ENCODE measurements around the gene ATXN1.
A peak's percentile ranks its signal among the peaks of the same experiment; 100 is the strongest.

Gene ATXN1

DNA sequence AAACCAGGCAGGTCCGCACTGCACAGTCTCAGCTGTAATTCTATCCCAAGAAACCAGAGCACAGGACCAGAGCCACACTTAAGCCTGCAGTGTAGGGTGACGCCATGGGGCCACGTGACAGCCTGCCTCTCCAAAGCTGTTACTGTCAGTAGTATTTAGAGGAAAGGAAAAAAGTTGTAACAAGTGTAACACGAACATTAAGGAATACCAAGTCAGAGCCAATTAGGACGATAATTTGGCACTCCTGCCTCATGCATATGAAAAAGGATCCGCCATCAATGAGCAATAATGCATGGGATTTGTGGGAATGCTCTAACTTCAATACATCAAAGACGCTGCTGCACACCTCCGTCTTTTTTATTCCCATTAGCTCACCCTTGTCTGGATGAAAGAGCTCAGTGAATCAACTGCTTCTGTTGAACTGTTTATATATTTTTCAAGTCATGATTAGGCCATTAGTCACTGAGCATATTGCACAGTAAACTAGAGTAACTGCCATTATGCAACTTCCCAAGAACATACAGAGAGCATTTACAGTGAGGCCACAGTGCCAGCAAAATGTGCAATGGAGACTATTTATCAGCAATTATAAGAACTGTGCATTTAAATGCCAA, 79.9 kb downstream of the ATXN1 start:
- no peak for DNase-seq (ENCODE audit: low read depth in 3 of 3, low spot score in 1 of 3)

DNA sequence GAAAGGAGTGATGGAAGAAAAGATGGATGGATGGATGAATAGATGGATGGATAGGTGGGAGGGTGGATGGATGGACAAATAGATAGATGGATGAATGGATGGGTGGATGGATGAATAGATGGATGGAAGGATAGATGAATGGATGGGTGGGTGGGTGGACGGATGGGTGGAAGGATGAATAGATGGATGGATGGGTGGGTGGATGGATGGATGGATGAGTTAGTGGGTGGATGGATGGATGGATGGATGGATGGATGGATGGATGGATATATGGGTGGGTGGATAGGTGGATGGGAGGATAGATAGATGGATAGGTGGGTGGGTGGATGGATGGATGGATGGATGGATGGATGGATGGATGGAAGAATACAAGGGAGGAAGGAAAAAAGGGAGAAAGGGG, 82.2 kb downstream of the ATXN1 start:
- no peak for DNase-seq (ENCODE audit: low read depth in 3 of 3, low spot score in 1 of 3)

GRCh38 chr6:16677458-16677857, 83.8 kb downstream of the ATXN1 start:
- no peak for DNase-seq (ENCODE audit: low read depth in 3 of 3, low spot score in 1 of 3)

- DNase-seq (ENCODE audit: low read depth in 3 of 3, low spot score in 1 of 3), result no peak
Measured at GRCh38 chr6:16676978-16677377, 84.3 kb downstream of the ATXN1 start.

DNA sequence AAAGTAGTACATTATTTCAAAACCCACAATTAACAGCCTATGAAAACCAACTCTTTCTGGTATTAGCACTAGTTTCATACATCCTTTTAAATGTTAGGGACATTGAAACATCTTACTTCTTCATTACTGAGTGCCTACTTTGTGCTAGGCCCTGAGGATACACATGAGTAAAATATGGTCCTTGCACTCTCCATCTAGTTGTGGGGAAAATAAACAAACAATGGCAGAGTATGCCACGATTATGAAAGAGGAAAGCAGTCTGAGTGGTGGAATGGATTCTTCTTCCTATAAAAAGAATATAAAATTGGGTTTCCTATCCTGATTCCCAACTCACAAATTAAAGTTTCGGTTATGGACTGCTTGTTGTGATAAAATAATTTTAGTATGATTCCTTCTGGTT, 84.9 kb downstream of the ATXN1 start:
- DNase-seq (ENCODE audit: low read depth in 3 of 3, low spot score in 1 of 3), result no peak

- DNase-seq (ENCODE audit: low read depth in 3 of 3, low spot score in 1 of 3), result no peak
Measured at GRCh38 chr6:16674801-16675392, 86.4 kb downstream of the ATXN1 start.

DNA sequence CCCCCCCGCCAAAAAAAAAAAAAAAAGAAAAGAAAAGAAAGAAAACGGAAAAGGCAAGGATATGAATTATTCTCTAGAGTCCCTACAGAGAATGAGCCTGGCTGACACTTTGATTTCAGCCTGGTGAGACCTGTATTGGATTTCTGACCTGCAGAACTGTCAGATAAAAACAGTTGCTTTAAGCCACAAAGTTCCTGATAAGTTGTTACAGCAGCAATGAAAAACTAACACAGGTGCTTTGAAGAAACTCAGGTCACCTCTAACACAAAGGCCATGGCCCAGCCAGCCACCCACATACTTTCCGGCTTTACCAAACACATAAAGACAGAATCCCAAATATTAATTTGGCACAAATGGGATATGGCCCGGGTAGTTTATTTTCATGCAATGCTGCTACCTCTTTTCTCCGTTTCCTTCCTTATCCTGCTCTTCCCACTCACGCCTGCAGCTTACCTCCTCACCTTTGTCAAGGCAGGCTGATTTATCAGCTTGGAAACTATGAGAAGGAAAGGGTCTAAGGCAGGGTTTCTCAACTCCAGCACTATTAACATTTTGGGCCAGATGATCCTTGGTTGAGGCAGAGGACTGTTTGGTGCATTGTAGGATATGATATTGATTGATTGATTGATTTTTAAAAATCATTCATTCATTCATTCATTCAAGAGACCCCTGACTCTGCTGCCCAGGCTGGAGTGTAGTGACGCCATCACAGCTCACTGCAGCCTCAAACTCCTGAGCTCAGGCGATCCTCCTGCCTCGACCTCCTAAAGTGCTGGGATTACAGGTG, 88.1 kb downstream of the ATXN1 start:
- no peak for DNase-seq (ENCODE audit: low read depth in 3 of 3, low spot score in 1 of 3)

DNA sequence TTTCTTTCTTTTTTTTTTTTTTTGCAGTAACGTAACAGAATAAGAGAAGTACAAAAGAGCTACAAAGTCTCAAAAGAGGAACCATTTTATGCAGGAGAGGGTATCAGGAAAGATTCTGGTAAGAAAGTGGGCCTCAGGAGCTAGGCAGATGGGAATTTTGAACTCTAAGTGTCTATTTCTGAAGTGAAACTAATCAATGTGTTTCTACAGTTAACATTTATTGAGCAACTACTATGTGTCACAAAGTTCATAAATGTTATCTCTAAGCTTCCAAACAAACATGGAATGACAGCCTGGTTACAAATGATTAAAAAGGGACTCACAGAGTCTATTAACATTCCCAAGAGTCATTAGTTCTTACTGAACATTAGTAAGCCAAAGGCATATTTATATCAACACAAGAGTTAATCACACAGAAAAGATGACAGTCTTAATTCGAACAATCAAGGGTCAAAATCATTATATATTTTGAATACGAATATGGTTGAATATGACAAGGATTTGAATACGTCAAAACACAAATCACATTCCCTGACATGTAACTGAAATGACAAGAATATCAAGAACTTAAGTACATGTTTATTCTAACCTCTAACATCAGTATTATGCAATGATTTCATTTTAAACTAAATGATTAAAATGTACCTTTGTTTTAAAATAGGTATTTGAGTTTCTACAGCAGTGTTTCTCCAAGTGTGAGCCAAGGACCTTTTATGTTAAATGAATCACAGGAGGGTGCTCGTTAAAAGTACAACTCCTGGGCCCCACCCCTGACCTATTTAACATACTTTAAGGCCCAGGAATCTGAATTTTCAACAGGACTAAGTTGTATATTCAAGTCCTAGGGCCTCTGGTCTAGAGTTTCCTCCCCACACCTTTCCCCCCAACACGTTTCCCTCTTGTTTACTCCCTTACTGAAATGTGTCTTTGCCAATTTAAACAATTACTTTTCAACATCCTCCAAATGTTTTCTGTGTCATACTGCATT, 89.7 kb downstream of the ATXN1 start:
- DNase-seq (ENCODE audit: low read depth in 3 of 3, low spot score in 1 of 3), result no peak

DNA sequence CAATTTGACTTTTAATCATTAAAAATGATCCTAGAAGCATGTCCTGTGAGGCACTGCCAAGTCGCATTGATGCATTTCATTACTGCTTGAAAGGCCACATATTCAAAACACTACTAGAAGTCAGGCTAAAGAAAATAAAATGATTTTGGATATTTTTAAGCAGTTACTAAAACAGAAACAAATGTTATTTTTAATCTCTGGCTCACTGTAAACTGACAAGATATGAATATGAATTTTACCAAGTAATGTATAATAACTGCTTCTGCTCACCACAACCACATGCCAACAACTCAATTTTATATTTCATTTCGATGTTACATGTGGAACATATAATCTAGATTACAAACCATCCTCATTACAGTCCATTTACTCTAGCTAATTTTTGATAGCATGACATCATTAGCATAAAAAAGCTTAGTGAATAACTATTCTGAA, 90.6 kb downstream of the ATXN1 start:
- DNase-seq (ENCODE audit: low read depth in 3 of 3, low spot score in 1 of 3), result no peak

DNA sequence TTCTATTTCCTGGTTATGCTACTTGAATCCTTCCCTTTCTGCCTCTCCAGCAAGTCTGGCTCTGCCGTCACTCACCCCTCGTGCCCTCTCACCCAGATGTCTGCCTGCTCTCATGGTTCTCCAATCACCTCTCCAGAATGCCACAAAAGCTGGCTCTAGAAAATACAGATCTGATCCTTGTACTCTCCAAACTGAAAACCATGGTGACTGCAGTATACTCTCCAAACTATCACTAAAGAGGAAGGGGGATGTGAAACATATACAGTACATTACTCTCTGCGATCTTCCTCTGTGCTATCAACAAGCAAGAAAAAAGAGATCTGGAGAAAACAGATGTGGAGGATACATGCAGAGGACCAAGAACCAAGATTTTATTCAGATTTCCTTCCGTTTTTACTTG, 91.1 kb downstream of the ATXN1 start:
- no peak for DNase-seq (ENCODE audit: low read depth in 3 of 3, low spot score in 1 of 3)

- peak; percentile 35 to 45 (median 35) for DNase-seq (ENCODE audit: low read depth in 3 of 3, low spot score in 1 of 3)
Measured at GRCh38 chr6:16669227-16669626, 92.0 kb downstream of the ATXN1 start.

DNA sequence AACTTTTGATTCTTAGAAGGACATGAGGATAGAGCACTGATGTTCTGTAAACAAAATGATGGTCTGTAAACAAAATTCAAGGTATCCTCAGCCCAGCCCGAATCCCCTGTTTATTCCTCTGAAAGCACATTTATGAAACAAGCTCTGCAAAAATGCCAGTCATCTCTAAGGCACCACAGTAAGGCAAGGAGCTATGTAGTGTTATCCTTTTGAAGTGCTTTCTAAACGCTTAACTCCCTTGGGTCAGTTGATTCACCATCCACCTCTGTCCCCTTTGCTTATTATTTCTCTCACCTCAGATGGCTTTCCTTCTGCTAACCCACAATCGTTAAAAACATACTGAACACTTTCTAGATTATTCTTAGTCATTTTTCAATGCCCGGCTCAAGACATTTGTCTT, 93.8 kb downstream of the ATXN1 start:
- DNase-seq (ENCODE audit: low read depth in 3 of 3, low spot score in 1 of 3), result no peak

- DNase-seq (ENCODE audit: low read depth in 3 of 3, low spot score in 1 of 3), result no peak
Measured at GRCh38 chr6:16665992-16666391, 95.3 kb downstream of the ATXN1 start.

DNA sequence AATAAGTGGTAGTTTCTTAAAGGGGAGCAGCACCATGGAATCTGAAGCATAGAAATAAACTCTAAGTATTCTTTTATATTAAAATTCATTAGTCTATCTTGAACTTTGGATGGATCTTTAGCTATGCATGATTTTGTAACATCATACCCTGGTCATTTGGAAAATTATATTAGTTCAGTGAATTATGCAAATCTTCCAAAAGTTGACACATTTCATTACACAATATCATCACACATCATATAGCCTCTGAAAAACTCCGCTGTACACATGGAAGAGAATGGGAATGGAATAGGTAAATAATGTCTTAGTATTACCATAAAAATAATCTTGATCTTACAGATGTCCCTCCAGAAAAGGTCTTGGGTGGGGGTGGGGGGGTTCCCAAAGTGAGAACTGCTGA, 96.1 kb downstream of the ATXN1 start:
- no peak for DNase-seq (ENCODE audit: low read depth in 3 of 3, low spot score in 1 of 3)

GRCh38 chr6:16663901-16664300, 97.4 kb downstream of the ATXN1 start:
- DNase-seq (ENCODE audit: low read depth in 3 of 3, low spot score in 1 of 3), result no peak

- DNase-seq (ENCODE audit: low read depth in 3 of 3, low spot score in 1 of 3), result no peak
Measured at GRCh38 chr6:16660157-16660497, 101.1 kb downstream of the ATXN1 start.

DNA sequence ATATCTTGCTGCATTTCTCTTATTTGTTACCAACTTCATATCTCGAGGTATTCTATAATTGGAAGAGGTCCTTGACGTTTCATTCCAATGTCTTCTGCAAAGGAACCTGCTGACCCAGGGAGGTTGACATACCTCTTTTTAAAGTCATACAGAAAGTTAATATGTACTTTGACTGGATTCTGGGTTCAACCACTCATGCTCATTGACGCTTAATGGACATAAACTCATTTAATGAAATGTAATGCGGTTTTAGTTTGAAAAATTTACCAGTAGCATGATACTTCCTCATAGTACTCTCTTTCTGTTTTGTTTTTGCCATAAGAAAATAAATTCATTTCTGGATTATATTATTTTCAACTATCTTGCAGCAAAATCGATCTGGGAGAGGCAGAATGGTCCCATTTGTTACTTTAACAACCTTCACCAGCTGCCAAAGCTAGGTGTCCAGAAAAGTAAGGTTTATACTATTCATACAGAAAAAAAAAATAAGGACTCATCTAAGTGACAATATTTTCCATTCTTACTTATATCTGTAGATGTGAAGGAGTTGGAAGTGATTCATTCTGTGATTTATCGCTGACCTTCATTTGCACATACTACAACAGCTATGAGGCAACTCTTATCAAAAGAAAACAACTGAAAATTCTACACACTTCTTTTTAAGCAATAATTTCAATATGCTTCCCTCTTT, 101.6 kb downstream of the ATXN1 start:
- no peak for DNase-seq (ENCODE audit: low read depth in 3 of 3, low spot score in 1 of 3)

DNA sequence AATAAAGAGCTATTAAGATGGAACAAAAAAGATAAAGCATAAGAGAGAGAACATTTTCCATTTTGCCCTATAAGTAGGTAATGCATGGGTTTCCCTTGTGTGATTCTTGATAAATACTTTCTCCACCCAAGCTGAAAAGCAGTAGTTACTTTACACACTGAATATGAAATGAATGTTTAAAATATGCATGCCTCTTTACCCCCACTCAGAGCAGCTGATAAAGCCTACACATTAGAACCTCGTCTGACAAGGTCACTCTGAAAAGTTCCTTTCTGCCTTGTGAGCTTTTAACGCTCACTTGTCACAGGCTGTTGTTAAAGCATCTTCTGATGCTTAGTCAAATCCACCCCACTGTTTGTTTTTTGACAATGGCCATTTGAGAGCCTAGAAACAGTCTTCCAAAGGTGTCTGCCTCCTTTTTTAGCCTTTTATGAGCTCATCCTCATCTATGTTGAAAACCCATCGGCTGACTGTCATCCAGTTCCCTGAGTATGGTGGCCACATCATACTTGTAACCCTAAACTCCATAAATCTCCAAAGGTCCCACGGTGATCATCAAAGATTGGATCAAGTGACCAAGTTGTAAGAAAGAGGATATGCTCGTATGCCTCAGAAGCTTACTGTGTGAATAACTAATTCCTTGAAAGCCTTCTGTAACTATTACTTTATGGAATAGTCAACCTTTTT, 102.8 kb downstream of the ATXN1 start:
- no peak for DNase-seq (ENCODE audit: low read depth in 3 of 3, low spot score in 1 of 3)

DNA sequence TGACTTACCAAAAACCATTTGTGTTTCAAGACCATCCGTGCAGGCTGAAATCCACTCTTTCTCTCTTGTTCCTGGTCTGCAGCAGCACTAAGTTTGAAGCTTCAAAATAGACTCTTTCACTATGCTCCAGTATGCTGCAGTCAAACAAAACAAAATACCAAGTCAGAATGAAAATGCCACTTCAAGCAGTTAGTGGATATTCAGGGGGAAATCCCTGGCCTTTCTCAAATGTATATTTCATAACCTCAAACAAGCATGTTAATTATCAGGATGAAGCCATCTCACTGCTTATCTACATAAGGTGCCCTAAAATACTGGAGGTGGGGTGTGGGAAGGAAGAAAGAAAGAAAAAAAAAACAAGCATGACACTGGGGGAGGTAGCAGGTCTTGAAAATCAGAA, 103.5 kb downstream of the ATXN1 start:
- DNase-seq (ENCODE audit: low read depth in 3 of 3, low spot score in 1 of 3), result no peak

DNA sequence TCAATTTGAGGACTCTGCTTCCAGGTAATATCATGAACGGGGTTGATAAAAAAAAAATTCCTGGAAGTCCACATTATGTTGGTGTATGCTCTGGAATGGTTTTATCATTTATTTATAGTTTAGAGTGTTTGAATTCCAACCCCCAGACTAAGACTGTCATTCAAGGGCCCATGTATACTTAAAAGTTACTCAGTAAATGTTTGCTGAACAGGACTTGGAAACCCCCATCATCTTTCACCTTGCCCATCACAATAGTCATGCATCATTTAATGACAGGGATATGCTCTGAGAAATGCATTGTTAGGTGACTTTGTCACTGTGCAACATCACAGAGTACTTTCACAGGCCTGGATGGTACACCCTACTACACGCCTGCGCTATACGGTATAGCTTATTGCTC, 104.8 kb downstream of the ATXN1 start:
- DNase-seq (ENCODE audit: low read depth in 3 of 3, low spot score in 1 of 3), result no peak

Measured in stimulated activated CD4-positive, alpha-beta T cell treated with anti-CD3 and anti-CD28 coated beads, TNF-alpha, amount 100 ng/mL, for 1 hour (primary cell).